NT2/D1 (cell line): ENCODE data around the gene STRADB.

Experiments
- SUZ12 ChIP-seq: IDR thresholded peaks from 2 replicates; pipeline ENCODE4 v1.6.1; 2011; ENCODE audit not compliant: insufficient read length, insufficient read depth; ENCODE audit errors: extremely low read depth
- YY1 ChIP-seq: IDR thresholded peaks from 2 replicates; pipeline ENCODE4 v1.6.1; 2011; ENCODE audit not compliant: insufficient read length, insufficient read depth

GRCh38 chr2:201448061-201448460 is 3.5 kb upstream of the STRADB start:
- TF ChIP-seq SUZ12: no peak
- no peak for TF ChIP-seq YY1
